GM23338 (cell line): Measurements from ENCODE around the gene SHISA9. TPM values are rescaled to one million over a fixed set of nuclear protein-coding genes. Genes with fewer than 3 reads are reported as not detected.

Experiments
- ATAC-seq: fragments of 200-7000 bp; cut with Tn5 transposase; 3 replicates; pipeline ENCODE4 v1.9.1; 2020
- DNase-seq: peaks from one replicate; pipeline ENCODE4 v3.0.0-alpha.2; 2015; ENCODE audit warnings: low spot score
- H2AFZ ChIP-seq: fragments of 200-600 bp; sonication (generic); 2 replicates; pipeline ENCODE4 v1.8.0; 2016; ENCODE audit warnings: antibody characterized with exemption, mild to moderate bottlenecking, moderate library complexity
- H3F3A ChIP-seq: fragments of 200-600 bp; sonication (generic); replicated peaks from 2 replicates; pipeline ENCODE4 v1.8.0; 2017; ENCODE audit warnings: antibody characterized with exemption, mixed run types, low read depth
- H3K27ac ChIP-seq: fragments of 200-600 bp; sonication (generic); 2 replicates; pipeline ENCODE4 v1.6.1; 2016; ENCODE audit warnings: low read depth
- H3K27me3 ChIP-seq: fragments of 200-600 bp; sonication (generic); 2 replicates; pipeline ENCODE4 v1.8.0; 2016; ENCODE audit warnings: mild to moderate bottlenecking, mixed run types, moderate library complexity; ENCODE audit not compliant: insufficient read depth
- H3K36me3 ChIP-seq: fragments of 200-600 bp; sonication (generic); 2 replicates; pipeline ENCODE4 v1.8.0; 2016; ENCODE audit warnings: mild to moderate bottlenecking; ENCODE audit not compliant: insufficient read depth
- H3K4me1 ChIP-seq: fragments of 200-600 bp; sonication (generic); 2 replicates; pipeline ENCODE4 v1.8.0; 2016; ENCODE audit warnings: mild to moderate bottlenecking, moderate library complexity; ENCODE audit not compliant: insufficient read depth
- H3K4me2 ChIP-seq: fragments of 200-600 bp; sonication (generic); 2 replicates; pipeline ENCODE4 v1.7.1; 2017; ENCODE audit warnings: mixed run types
- H3K4me3 ChIP-seq: fragments of 200-600 bp; sonication (generic); 2 replicates; pipeline ENCODE4 v1.6.1; 2016; ENCODE audit warnings: mixed run types
- H3K79me2 ChIP-seq: fragments of 200-600 bp; sonication (generic); replicated peaks from 2 replicates; pipeline ENCODE4 v1.8.0; 2017; ENCODE audit warnings: mild to moderate bottlenecking; ENCODE audit not compliant: insufficient read depth
- H3K9me2 ChIP-seq: fragments of 200-600 bp; sonication (generic); 2 replicates; pipeline ENCODE4 v1.8.0; 2017; ENCODE audit not compliant: insufficient read depth
- H4K20me1 ChIP-seq: fragments of 200-600 bp; sonication (generic); replicated peaks from 2 replicates; pipeline ENCODE4 v1.8.0; 2017; ENCODE audit warnings: mild to moderate bottlenecking; ENCODE audit not compliant: insufficient read depth
- H3K27ac Mint-ChIP-seq: 2 replicates; pipeline ENCODE4 v1.8.0; 2020; ENCODE audit warnings: inconsistent platforms, mild to moderate bottlenecking, moderate library complexity, mixed read lengths
- H3K27me3 Mint-ChIP-seq: 3 replicates; pipeline ENCODE4 v1.8.0; 2022; ENCODE audit warnings: low read depth, mild to moderate bottlenecking, moderate library complexity, mixed read lengths, inconsistent platforms; ENCODE audit not compliant: insufficient read depth, poor library complexity
- H3K36me3 Mint-ChIP-seq: 3 replicates; pipeline ENCODE4 v1.8.0; 2021; ENCODE audit warnings: low read depth, mild to moderate bottlenecking, inconsistent platforms, moderate library complexity, mixed read lengths
- H3K4me1 Mint-ChIP-seq: 3 replicates; pipeline ENCODE4 v1.8.0; 2020; ENCODE audit warnings: mild to moderate bottlenecking, inconsistent platforms, mixed read lengths
- H3K4me3 Mint-ChIP-seq: 3 replicates; pipeline ENCODE4 v1.8.0; 2021; ENCODE audit warnings: moderate library complexity, mild to moderate bottlenecking, inconsistent platforms, mixed read lengths
- H3K9me3 Mint-ChIP-seq: 3 replicates; pipeline ENCODE4 v1.8.0; 2020; ENCODE audit warnings: moderate library complexity, mild to moderate bottlenecking, inconsistent platforms, mixed read lengths
- CREB1 ChIP-seq: fragments of 250-450 bp; sonication (Bioruptor Pico); IDR thresholded peaks from 2 replicates; pipeline ENCODE4 v1.5.0; 2020; ENCODE audit warnings: low read depth, mild to moderate bottlenecking, moderate library complexity
- CTCF ChIP-seq, 2 experiments: fragments of 200-600 bp in 1 of 2; sonication (generic) in 1 of 2; conservative IDR thresholded peaks; 2 replicates each; pipeline versions ENCODE4 v1.5.1 to v1.6.1; 2016 to 2017; ENCODE audit warnings: antibody characterized with exemption in 2 of 2, low read depth in 2 of 2, mild to moderate bottlenecking in 2 of 2, moderate library complexity in 1 of 2
- EZH2 ChIP-seq: fragments of 200-600 bp; sonication (generic); IDR thresholded peaks from one replicate; pipeline ENCODE4 v1.8.0; 2017; ENCODE audit warnings: antibody characterized with exemption, mild to moderate bottlenecking, low read depth; ENCODE audit not compliant: unreplicated experiment
- EZH2phosphoT487 ChIP-seq: fragments of 200-600 bp; sonication (generic); IDR thresholded peaks from one replicate; pipeline ENCODE4 v1.8.1; 2018; ENCODE audit warnings: antibody characterized with exemption; ENCODE audit not compliant: unreplicated experiment
- JUNB ChIP-seq: IDR thresholded peaks from one replicate; pipeline ENCODE4 v1.6.1; 2016; ENCODE audit warnings: antibody characterized with exemption; ENCODE audit not compliant: unreplicated experiment
- NANOG ChIP-seq: IDR thresholded peaks from 2 replicates; pipeline ENCODE4 v1.6.1; 2016; ENCODE audit warnings: antibody characterized with exemption, borderline replicate concordance
- STAT1 ChIP-seq: IDR thresholded peaks from one replicate; pipeline ENCODE4 v1.6.1; 2016; ENCODE audit warnings: antibody characterized with exemption; ENCODE audit not compliant: unreplicated experiment
- ZNF114 ChIP-seq: fragments of 250-450 bp; sonication (Bioruptor Pico); IDR thresholded peaks from 2 replicates; pipeline ENCODE4 v1.5.0; 2020; ENCODE audit warnings: mild to moderate bottlenecking, moderate library complexity
- ZNF331 ChIP-seq: fragments of 250-450 bp; sonication (Bioruptor Pico); IDR thresholded peaks from 2 replicates; pipeline ENCODE4 v1.5.0; 2020; ENCODE audit warnings: low read depth, mild to moderate bottlenecking, moderate library complexity
- polyA plus RNA-seq: library from polyadenylated mRNA; unstranded; fragments of >200 nt; fragmentation: Nextera tagmentation; extraction: Ambion mirVana; gene quantifications from 2 replicates; pipeline ENCODE4 v1.2.1, GENCODE V29; 2016
- total RNA-seq: library from RNA; depleted of rRNA; stranded (reverse); fragments of >200 nt; shearing (Covaris generic); gene quantifications from 2 replicates; pipeline ENCODE4 v1.2.3, GENCODE V29; 2014
- TF ChIP-seq, protein P1 (sequence below): IDR thresholded peaks from one replicate; pipeline ENCODE4 v1.6.1; 2018; ENCODE audit warnings: antibody characterized with exemption; ENCODE audit not compliant: unreplicated experiment
- TF ChIP-seq, protein P2 (sequence below): fragments of 250-450 bp; sonication (Bioruptor Pico); IDR thresholded peaks from 2 replicates; pipeline ENCODE4 v1.5.0; 2020; ENCODE audit warnings: mild to moderate bottlenecking, moderate library complexity
- TF ChIP-seq, protein P3 (sequence below): IDR thresholded peaks from 2 replicates; pipeline ENCODE4 v1.6.1; 2016; ENCODE audit warnings: antibody characterized with exemption

Gene SHISA9
- total and polyA plus RNA-seq, 2 experiments from 2014 or later: 10.4 to 45.6 TPM

- TF ChIP-seq CTCF (conservative IDR thresholded peaks at IDR 0.05; ENCODE audit: low read depth in 2 of 2) (no peak), JUNB (no peak), ZNF114 (CRISPR knock-in tag) (no peak), STAT1 (no peak), ZNF331 (no peak)
- TF ChIP-seq, protein P1, sequence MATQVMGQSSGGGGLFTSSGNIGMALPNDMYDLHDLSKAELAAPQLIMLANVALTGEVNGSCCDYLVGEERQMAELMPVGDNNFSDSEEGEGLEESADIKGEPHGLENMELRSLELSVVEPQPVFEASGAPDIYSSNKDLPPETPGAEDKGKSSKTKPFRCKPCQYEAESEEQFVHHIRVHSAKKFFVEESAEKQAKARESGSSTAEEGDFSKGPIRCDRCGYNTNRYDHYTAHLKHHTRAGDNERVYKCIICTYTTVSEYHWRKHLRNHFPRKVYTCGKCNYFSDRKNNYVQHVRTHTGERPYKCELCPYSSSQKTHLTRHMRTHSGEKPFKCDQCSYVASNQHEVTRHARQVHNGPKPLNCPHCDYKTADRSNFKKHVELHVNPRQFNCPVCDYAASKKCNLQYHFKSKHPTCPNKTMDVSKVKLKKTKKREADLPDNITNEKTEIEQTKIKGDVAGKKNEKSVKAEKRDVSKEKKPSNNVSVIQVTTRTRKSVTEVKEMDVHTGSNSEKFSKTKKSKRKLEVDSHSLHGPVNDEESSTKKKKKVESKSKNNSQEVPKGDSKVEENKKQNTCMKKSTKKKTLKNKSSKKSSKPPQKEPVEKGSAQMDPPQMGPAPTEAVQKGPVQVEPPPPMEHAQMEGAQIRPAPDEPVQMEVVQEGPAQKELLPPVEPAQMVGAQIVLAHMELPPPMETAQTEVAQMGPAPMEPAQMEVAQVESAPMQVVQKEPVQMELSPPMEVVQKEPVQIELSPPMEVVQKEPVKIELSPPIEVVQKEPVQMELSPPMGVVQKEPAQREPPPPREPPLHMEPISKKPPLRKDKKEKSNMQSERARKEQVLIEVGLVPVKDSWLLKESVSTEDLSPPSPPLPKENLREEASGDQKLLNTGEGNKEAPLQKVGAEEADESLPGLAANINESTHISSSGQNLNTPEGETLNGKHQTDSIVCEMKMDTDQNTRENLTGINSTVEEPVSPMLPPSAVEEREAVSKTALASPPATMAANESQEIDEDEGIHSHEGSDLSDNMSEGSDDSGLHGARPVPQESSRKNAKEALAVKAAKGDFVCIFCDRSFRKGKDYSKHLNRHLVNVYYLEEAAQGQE: no peak
Measured at GRCh38 chr16:12936391-12936790, 35.0 kb downstream of the SHISA9 start (continued).

- H3K4me2 ChIP-seq: no peak overlapping the region
- H3K4me1 Mint-ChIP-seq: peaks cover 24% of the 10 kb centered on the region
- H3K27me3 Mint-ChIP-seq: peaks cover 1% of the 10 kb centered on the region
- H3K4me1 ChIP-seq: peaks cover 4% of the 10 kb centered on the region
- H3K27me3 ChIP-seq: no peaks in the 10 kb centered on the region
- H3K4me3 ChIP-seq: no peak overlapping the region
- H3K9me2 ChIP-seq: peaks cover 4% of the 10 kb centered on the region; the same call in 1 of the 2 replicates
- H3K4me3 Mint-ChIP-seq: no peak overlapping the region
- no peaks in the 10 kb centered on the region; the same call in 1 of the 2 replicates for H4K20me1 ChIP-seq
- DNase-seq: no peak
- TF ChIP-seq STAT1: no peak
- TF ChIP-seq EZH2phosphoT487: no peak
- no peak for TF ChIP-seq ZNF331
- TF ChIP-seq ZNF114 (CRISPR knock-in tag): no peak
- no peak for TF ChIP-seq EZH2
- TF ChIP-seq JUNB: no peak
- no peak for TF ChIP-seq NANOG
- TF ChIP-seq, protein P2, sequence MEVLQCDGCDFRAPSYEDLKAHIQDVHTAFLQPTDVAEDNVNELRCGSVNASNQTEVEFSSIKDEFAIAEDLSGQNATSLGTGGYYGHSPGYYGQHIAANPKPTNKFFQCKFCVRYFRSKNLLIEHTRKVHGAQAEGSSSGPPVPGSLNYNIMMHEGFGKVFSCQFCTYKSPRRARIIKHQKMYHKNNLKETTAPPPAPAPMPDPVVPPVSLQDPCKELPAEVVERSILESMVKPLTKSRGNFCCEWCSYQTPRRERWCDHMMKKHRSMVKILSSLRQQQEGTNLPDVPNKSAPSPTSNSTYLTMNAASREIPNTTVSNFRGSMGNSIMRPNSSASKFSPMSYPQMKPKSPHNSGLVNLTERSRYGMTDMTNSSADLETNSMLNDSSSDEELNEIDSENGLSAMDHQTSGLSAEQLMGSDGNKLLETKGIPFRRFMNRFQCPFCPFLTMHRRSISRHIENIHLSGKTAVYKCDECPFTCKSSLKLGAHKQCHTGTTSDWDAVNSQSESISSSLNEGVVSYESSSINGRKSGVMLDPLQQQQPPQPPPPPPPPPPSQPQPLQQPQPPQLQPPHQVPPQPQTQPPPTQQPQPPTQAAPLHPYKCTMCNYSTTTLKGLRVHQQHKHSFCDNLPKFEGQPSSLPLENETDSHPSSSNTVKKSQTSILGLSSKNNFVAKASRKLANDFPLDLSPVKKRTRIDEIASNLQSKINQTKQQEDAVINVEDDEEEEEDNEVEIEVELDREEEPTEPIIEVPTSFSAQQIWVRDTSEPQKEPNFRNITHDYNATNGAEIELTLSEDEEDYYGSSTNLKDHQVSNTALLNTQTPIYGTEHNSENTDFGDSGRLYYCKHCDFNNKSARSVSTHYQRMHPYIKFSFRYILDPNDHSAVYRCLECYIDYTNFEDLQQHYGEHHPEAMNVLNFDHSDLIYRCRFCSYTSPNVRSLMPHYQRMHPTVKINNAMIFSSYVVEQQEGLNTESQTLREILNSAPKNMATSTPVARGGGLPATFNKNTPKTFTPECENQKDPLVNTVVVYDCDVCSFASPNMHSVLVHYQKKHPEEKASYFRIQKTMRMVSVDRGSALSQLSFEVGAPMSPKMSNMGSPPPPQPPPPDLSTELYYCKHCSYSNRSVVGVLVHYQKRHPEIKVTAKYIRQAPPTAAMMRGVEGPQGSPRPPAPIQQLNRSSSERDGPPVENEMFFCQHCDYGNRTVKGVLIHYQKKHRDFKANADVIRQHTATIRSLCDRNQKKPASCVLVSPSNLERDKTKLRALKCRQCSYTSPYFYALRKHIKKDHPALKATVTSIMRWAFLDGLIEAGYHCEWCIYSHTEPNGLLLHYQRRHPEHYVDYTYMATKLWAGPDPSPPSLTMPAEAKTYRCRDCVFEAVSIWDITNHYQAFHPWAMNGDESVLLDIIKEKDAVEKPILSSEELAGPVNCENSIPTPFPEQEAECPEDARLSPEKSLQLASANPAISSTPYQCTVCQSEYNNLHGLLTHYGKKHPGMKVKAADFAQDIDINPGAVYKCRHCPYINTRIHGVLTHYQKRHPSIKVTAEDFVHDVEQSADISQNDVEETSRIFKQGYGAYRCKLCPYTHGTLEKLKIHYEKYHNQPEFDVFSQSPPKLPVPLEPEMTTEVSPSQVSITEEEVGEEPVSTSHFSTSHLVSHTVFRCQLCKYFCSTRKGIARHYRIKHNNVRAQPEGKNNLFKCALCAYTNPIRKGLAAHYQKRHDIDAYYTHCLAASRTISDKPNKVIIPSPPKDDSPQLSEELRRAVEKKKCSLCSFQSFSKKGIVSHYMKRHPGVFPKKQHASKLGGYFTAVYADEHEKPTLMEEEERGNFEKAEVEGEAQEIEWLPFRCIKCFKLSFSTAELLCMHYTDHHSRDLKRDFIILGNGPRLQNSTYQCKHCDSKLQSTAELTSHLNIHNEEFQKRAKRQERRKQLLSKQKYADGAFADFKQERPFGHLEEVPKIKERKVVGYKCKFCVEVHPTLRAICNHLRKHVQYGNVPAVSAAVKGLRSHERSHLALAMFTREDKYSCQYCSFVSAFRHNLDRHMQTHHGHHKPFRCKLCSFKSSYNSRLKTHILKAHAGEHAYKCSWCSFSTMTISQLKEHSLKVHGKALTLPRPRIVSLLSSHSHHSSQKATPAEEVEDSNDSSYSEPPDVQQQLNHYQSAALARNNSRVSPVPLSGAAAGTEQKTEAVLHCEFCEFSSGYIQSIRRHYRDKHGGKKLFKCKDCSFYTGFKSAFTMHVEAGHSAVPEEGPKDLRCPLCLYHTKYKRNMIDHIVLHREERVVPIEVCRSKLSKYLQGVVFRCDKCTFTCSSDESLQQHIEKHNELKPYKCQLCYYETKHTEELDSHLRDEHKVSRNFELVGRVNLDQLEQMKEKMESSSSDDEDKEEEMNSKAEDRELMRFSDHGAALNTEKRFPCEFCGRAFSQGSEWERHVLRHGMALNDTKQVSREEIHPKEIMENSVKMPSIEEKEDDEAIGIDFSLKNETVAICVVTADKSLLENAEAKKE (CRISPR knock-in tag): no peak
- TF ChIP-seq, protein P3, sequence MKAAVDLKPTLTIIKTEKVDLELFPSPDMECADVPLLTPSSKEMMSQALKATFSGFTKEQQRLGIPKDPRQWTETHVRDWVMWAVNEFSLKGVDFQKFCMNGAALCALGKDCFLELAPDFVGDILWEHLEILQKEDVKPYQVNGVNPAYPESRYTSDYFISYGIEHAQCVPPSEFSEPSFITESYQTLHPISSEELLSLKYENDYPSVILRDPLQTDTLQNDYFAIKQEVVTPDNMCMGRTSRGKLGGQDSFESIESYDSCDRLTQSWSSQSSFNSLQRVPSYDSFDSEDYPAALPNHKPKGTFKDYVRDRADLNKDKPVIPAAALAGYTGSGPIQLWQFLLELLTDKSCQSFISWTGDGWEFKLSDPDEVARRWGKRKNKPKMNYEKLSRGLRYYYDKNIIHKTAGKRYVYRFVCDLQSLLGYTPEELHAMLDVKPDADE: no peak
- TF ChIP-seq CREB1 (CRISPR knock-in tag): no peak
- no peaks in the 10 kb centered on the region for H3F3A ChIP-seq
- no peak overlapping the region for H3K27ac Mint-ChIP-seq
- no peaks in the 10 kb centered on the region for H3K36me3 ChIP-seq
- no peak for ATAC-seq
- no peak overlapping the region for H2AFZ ChIP-seq
- H3K36me3 Mint-ChIP-seq: peaks cover 46% of the 10 kb centered on the region
- no peak overlapping the region for H3K27ac ChIP-seq
- peaks cover 18% of the 10 kb centered on the region; the same call in 2 of the 3 replicates for H3K9me3 Mint-ChIP-seq
- peaks cover 86% of the 10 kb centered on the region for H3K79me2 ChIP-seq
Measured at GRCh38 chr16:12941896-12942295, 40.5 kb downstream of the SHISA9 start.
